HG03196 (cell line): ENCODE results near the gene CCNI2.

Experiments
- ATAC-seq: cut with Tn5 transposase; IDR thresholded peaks from one replicate; pipeline ENCODE4 v1.9.1; 2021; ENCODE audit not compliant: unreplicated experiment

The CCNI2 gene

GRCh38 chr5:132764671-132765238 is 17.5 kb downstream of the CCNI2 start:
- no peak for ATAC-seq

GRCh38 chr5:132765311-132766019 is 18.2 kb downstream of the CCNI2 start:
- ATAC-seq: no peak

GRCh38 chr5:132766020-132766805 is 19.0 kb downstream of the CCNI2 start:
- no peak for ATAC-seq

DNA sequence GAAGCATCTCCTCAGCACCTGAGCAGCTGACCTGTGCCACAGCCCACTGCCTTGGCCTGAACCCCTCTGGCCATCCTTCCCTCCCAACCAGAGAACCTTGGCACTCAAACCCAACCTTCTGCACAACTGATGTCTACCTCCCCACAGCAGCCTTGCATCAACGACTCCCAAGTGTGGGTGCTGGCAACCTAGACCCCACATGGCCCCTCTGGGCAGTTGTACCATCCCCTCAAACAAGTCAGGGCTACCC is 19.5 kb downstream of the CCNI2 start:
- no peak for ATAC-seq

DNA sequence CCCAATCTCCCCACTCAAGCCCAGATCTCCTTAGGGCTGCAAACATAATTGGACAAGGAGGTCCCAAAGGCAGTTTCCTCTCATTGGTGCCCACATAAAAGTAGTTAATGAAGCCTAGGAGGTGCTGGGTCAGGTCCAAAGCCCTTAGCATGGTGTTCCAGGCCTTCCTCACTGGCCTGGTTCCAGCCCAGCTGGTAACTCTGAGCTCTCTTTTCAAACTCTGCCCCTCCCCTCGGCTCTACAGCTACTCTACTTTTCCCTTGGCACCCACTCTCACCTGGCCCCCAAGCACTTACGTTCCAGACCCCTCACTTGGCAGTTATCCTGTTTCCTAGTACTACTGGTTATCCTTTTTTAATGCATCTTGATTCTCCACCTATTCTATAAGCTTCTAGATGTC is 19.9 kb downstream of the CCNI2 start:
- ATAC-seq: no peak

GRCh38 chr5:132768485-132768868 is 21.3 kb downstream of the CCNI2 start:
- no peak for ATAC-seq

- no peak for ATAC-seq
These were observed 23.4 kb downstream of the CCNI2 start for GRCh38 chr5:132770476-132771159.

DNA sequence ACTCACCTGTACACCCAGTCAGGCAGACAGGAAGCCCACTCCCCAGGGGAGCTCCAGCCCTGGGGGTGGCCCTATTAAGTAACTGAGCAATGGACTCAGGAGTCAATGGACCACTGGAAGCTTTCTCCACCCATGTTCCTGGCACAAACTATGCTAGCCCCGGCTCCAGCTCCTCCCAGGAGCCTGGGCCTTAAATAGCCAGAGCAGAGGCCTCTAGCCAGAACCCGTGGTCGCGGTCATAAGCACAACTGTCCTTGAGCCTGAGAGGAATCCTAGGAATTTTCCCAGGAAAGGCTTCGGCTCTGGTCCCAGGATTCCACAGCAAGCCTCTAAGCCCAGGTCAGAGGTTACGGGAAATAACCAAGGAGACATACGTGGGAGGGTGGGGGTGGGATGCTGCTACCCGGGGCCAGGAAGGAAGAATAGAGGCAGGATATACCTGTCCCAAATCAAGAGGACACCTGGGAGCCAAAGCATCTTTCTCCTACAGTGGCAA is 24.3 kb downstream of the CCNI2 start:
- ATAC-seq: no peak

DNA sequence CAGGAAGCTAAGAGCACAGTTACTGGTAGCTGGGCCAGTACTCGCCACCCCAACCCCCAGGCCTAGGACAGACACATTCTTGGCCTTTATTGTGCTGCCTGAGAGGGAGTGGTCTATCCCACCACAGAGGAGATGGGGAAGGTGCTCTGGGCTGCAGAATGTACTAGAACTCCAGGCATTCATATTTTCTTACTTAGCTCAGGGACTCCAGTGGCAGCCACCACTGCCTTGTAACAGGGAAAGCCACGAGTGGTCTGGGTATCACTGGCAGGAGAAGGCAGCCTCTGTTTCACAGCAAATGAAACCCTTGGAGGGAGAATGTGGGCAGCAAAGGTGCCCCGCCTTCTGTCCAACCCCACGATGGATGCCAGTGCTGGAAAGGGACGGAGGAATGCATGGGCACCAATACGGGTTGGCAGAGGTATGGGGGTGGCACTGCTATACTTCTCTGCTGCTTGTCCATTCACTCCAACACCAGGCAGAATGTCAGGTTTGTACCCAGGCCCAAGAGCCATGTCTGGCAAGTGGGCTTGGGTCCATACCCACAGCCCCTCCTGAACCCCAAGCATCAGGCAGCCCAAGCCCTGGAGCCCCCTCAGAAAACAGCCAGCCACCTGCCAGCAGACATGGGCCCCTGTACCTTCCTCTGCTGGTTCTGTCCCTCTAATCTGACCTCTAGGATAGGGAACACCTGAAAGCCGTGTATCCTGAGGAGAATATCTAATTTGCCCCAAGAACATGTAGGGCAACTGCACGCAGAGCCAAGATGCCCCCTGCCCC is 25.3 kb downstream of the CCNI2 start:
- no peak for ATAC-seq

DNA sequence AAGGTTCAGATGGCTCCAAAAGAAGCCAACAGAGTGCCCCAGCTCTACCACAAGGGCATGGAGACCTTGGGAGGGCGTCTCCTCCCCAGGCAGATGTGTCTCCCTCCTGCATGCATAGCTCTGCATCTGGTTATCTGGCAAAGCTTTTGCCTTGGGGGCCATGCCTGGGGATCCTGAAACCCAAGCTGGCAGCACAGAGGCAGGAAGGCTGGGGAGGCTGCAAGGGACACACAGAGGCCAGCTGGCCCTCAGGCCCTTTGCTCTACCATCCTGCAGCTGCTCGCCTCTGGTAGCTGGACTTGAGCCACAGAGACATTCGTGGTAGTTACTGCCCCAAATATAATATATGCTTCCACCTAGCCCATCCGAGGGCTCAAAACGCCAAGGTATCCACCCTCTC is 25.9 kb downstream of the CCNI2 start:
- ATAC-seq: no peak

DNA sequence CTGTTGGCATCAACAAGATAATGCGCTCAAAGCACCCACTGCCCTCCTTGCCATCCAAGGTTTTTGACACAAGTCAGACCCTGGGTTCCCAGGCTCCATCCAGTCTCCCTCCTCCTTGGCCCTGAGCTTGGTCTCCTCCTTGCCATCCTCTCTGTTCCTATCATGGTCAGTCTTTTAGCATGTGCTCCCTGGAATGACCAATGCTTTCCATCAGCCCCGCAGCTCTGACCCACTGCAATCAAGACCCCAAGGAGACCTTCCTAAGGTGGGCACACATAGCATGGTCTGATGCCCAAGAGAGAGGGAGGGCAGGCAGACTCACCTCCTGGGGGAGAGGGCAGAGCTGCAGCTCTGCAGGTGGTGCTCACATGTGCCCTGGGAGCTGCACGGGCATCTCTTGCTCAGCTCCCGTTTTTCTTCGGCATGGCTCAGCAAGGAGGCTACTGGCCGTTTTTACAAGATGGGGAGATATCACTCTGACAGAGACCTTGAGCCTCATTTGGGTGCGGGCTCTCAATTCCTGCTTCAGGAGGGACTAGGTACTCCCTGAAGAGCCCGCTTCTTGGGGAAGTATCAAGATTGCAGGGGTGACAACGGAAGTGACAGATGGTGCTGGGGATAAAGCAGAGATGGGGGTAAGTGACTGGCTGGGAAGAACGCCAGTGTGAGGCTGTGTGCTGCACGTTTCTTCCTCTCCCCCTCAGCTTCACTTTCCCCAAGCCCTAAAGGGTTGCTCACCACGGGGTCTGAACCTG is 26.6 kb downstream of the CCNI2 start:
- no peak for ATAC-seq

GRCh38 chr5:132774406-132774805 is 27.2 kb downstream of the CCNI2 start:
- no peak for ATAC-seq

DNA sequence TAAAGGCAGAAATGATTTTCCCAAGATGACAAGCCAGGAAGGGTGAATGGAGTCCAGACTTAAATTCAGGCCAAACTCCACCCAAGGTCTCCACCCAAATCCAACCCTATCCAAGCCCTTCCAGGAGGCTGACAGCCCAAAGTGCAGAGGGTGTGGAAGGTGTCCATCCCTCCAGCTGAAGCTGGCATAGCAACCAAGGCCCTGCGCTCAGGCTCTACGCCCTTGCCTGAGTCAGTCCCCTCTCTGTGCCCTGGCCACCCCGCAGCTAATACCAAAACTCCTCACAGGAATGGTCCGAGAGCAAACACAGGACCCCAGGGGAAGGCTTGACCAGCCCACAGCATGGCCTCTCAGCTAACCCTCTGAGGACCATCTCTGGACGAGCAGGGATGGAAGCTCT is 27.7 kb downstream of the CCNI2 start:
- no peak for ATAC-seq

- ATAC-seq: no peak
These were observed 28.3 kb downstream of the CCNI2 start for GRCh38 chr5:132775476-132775961.

DNA sequence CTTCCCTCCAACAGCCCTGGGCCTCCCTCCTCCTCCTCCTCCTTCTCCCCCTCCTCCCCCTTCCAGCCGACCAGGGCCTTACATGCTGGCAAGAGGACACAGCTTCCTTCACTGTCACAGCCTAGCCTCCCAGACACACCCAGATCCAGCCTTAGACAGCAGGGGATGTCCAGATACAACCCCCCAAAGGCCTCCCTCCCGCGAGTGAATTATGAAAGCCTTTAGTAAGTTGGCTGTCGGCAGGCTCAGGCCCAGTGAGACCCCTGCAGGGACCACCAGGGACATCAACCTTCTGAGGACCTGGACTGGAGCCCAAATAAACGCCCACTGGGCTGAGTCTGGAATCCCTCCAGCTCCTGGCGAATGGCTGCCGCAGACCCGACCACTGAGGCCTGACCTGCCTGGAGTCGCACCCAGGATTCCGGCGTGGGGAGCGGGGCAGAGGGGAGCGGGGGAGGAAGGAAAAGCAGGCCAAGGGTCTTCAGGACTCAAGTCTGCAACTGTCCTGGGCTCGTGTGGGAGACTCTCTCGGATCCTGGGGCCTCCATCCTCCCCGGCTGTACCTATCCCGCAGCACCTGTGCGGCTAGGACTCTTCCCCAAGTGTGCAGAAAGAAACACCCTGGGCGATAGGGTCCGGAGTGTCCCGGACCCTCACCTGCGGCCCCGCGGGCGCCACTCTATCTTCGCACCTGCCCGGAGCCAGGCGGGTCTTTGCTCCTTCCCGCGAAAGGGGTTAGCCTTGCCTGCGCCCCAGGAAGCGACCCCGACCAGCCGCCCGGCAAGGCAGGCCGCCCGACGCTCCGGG is 29.1 kb downstream of the CCNI2 start:
- no peak for ATAC-seq

- no peak for ATAC-seq
These were observed 29.6 kb downstream of the CCNI2 start for GRCh38 chr5:132776938-132777208.

DNA sequence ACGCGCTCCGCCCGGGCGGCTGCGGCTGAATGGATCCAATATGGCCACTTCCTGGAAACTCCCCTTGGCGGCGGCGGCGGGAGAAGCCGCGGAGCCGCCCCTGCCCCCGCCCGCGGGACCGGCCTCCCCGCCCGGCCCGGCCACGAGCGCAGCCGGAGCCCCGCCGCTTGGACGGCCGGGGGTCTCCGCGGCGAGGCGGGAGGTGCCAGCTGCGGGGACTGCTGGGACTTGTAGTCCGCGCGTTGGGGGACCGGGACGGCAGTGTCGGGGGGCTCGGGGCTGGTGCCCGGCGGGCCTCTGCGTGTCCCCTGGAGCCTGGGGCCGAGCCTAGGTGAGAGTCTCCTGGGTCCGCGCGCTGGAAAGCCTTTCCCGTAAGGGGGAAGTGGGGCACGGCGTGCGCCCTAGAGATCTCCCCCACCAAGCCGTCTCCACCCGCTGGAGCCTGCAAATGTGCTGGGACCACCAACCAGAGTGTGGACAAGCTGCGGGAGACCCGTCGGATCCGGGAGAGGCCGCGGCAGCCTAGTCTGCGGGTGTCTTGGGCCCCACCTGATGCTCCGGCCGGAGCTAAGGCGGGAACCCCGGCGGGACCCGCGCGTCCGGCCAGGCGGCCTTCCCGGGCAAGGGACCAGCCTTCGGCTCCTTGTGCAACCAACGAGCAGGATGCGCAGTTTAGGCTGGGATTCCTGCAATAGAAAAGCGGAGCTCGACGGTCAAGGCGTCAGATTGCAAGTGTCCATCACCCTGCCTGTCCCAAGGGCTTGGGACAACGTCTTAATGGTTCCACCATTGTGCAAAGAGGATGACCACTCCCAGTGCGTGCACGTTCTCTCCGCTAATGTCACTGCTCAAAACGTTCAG is 30.2 kb downstream of the CCNI2 start, which contains the start of gene SEPTIN8:
SEPTIN8 (minus strand) TSS at position 31 of the 861 bp plus-strand sequence. CDS start 102 bp downstream, outside the sequence.
- peak; percentile 55 for ATAC-seq

GRCh38 chr5:132778129-132778528 is 30.9 kb downstream of the CCNI2 start:
- ATAC-seq: no peak
